Kidney epithelial cell (primary cell): ENCODE results near the gene EBPL. TPM values are rescaled to one million over a fixed set of nuclear protein-coding genes. Genes with fewer than 3 reads are reported as not detected.

Experiments used
- DNase-seq: peaks from one replicate; pipeline ENCODE4 v3.0.0-alpha.2; 2010; ENCODE audit warnings: low read depth
- H3K27me3 ChIP-seq: 2 replicates; pipeline ENCODE4 v1.6.0; 2011; ENCODE audit warnings: low read length; ENCODE audit not compliant: control insufficient read depth, insufficient read depth
- H3K36me3 ChIP-seq: 2 replicates; pipeline ENCODE4 v1.5.1; 2011; ENCODE audit warnings: low read length; ENCODE audit not compliant: control insufficient read depth, insufficient read depth
- H3K4me3 ChIP-seq: 2 replicates; pipeline ENCODE4 v1.5.1; 2011; ENCODE audit warnings: low read depth, mild to moderate bottlenecking, control low read depth, low read length
- CTCF ChIP-seq: IDR thresholded peaks from 2 replicates; pipeline ENCODE4 v1.5.1; 2011; ENCODE audit warnings: mild to moderate bottlenecking, moderate library complexity, low read length, control low read depth, inconsistent platforms; ENCODE audit not compliant: insufficient read depth, poor library complexity, severe bottlenecking
- total RNA-seq: library from RNA; depleted of rRNA; stranded (reverse); fragments of >200 nt; gene quantifications from 2 replicates; pipeline ENCODE4 v1.2.3, GENCODE V29; 2015

Gene EBPL
- total RNA-seq, 1 donor from 2014 or later, result 67.2 TPM

GRCh38 chr13:49646688-49647087 is 44.6 kb downstream of the EBPL start:
- Histone ChIP-seq H3K4me3 (no peak overlapping the region), H3K36me3 (no peaks in the 10 kb centered on the region), H3K27me3 (no peaks in the 10 kb centered on the region)
- no peak for DNase-seq
- TF ChIP-seq CTCF, result no peak

- H3K36me3 ChIP-seq, result no peaks in the 10 kb centered on the region
These were observed 45.8 kb downstream of the EBPL start for GRCh38 chr13:49645451-49645850.

GRCh38 chr13:49643035-49643646 is 48.1 kb downstream of the EBPL start:
- no peak for DNase-seq
- Histone ChIP-seq H3K36me3 (no peaks in the 10 kb centered on the region), H3K4me3 (no peak overlapping the region), H3K27me3 (no peaks in the 10 kb centered on the region)
- no peak for TF ChIP-seq CTCF

More at GRCh38 chr13:49645451-49645850, 45.8 kb downstream of the EBPL start:
- H3K27me3 ChIP-seq, result no peaks in the 10 kb centered on the region
- no peak for TF ChIP-seq CTCF
- DNase-seq, result no peak
- H3K4me3 ChIP-seq, result no peak overlapping the region

- H3K4me3 ChIP-seq, result no peak overlapping the region
- DNase-seq, result no peak
- no peak for TF ChIP-seq CTCF
- no peaks in the 10 kb centered on the region for H3K36me3 ChIP-seq
- no peaks in the 10 kb centered on the region for H3K27me3 ChIP-seq
These were observed 49.4 kb downstream of the EBPL start for GRCh38 chr13:49641801-49642291.

GRCh38 chr13:49638744-49639072 is 52.6 kb downstream of the EBPL start:
- Histone ChIP-seq H3K36me3 (no peaks in the 10 kb centered on the region), H3K27me3 (no peaks in the 10 kb centered on the region), H3K4me3 (no peak overlapping the region)
- DNase-seq, result no peak
- TF ChIP-seq CTCF, result no peak
